Karpas-422 (cell line): ENCODE results near the gene TEKT1. TPM values are rescaled to one million over a fixed set of nuclear protein-coding genes. Genes with fewer than 3 reads are reported as not detected.
"Not testable (repeated sequence)": the region's sequence is repeated elsewhere in the genome, so short reads cannot be mapped to it uniquely, and the experiment has no call there.

Source experiments
- DNase-seq: peaks from one replicate; pipeline ENCODE4 v3.0.0-alpha.2; 2015
- H2AFZ ChIP-seq: fragments of 200-600 bp; sonication (generic); 2 replicates; pipeline ENCODE4 v1.6.1; 2014; ENCODE audit warnings: antibody characterized with exemption, low read length, mixed read lengths
- H3K27ac ChIP-seq: fragments of 200-600 bp; sonication (generic); 2 replicates; pipeline ENCODE4 v1.5.1; 2014; ENCODE audit warnings: mild to moderate bottlenecking, low read length, moderate library complexity
- H3K27me3 ChIP-seq: fragments of 200-600 bp; sonication (generic); 2 replicates; pipeline ENCODE4 v1.6.1; 2014; ENCODE audit warnings: low read length, mixed read lengths
- H3K36me3 ChIP-seq: fragments of 200-600 bp; sonication (generic); 2 replicates; pipeline ENCODE4 v1.6.1; 2014; ENCODE audit warnings: low read length, mixed read lengths; ENCODE audit not compliant: insufficient read depth
- H3K4me1 ChIP-seq: fragments of 200-600 bp; sonication (generic); 2 replicates; pipeline ENCODE4 v1.6.1; 2014; ENCODE audit warnings: mild to moderate bottlenecking, low read length, mixed read lengths
- H3K4me2 ChIP-seq: fragments of 200-600 bp; sonication (generic); 2 replicates; pipeline ENCODE4 v1.6.1; 2014; ENCODE audit warnings: low read length, low read depth, mild to moderate bottlenecking; ENCODE audit not compliant: poor library complexity, severe bottlenecking
- H3K4me3 ChIP-seq: fragments of 200-600 bp; sonication (generic); 2 replicates; pipeline ENCODE4 v1.5.1; 2014; ENCODE audit warnings: mild to moderate bottlenecking, antibody characterized with exemption, low read length, mixed read lengths
- H3K79me2 ChIP-seq: fragments of 200-600 bp; sonication (generic); 2 replicates; pipeline ENCODE4 v1.6.1; 2014; ENCODE audit warnings: mild to moderate bottlenecking, low read length, mixed read lengths
- H3K9ac ChIP-seq: fragments of 200-600 bp; sonication (generic); 2 replicates; pipeline ENCODE4 v1.6.0; 2014; ENCODE audit warnings: low read length
- H3K9me2 ChIP-seq: fragments of 200-600 bp; sonication (generic), shearing (Covaris generic); replicated peaks from 2 replicates; pipeline ENCODE4 v1.6.0; 2014; ENCODE audit warnings: mild to moderate bottlenecking, low read length, moderate library complexity; ENCODE audit not compliant: insufficient read depth
- H3K9me3 ChIP-seq: fragments of 300-700, 200-600 bp; sonication (generic); 2 replicates; pipeline ENCODE4 v1.6.1; 2014; ENCODE audit warnings: low read length, mixed read lengths
- H4K20me1 ChIP-seq: fragments of 200-600 bp; sonication (generic); 2 replicates; pipeline ENCODE4 v1.6.1; 2014; ENCODE audit warnings: mild to moderate bottlenecking, antibody characterized with exemption, low read length, low read depth; ENCODE audit not compliant: insufficient read depth
- total RNA-seq: library from RNA; depleted of rRNA; stranded (reverse); fragments of >200 nt; shearing (Covaris generic); gene quantifications from 2 replicates; pipeline ENCODE4 v1.2.3, GENCODE V29; 2014; ENCODE audit warnings: low replicate concordance

TEKT1 gene
- total RNA-seq, 1 experiment from 2014 or later = not detected

- no peaks in the 10 kb centered on the region for H3K79me2 ChIP-seq
- H3K9me3 ChIP-seq = no peaks in the 10 kb centered on the region; the same call in 1 of the 2 replicates
- no peak for DNase-seq
- no peaks in the 10 kb centered on the region for H3K4me1 ChIP-seq
- H3K27me3 ChIP-seq = no peaks in the 10 kb centered on the region
- no peak overlapping the region for H3K4me3 ChIP-seq
- no peaks in the 10 kb centered on the region for H3K36me3 ChIP-seq
- H3K9ac ChIP-seq = no peak overlapping the region
- H4K20me1 ChIP-seq = no peaks in the 10 kb centered on the region; the same call in 1 of the 2 replicates
- no peak overlapping the region for H3K27ac ChIP-seq
- H2AFZ ChIP-seq = no peak overlapping the region
- no peak overlapping the region for H3K4me2 ChIP-seq
- no peaks in the 10 kb centered on the region for H3K9me2 ChIP-seq
Measured at GRCh38 chr17:6862122-6862521, 30.6 kb upstream of the TEKT1 start.

- Histone ChIP-seq H3K79me2 (no peaks in the 10 kb centered on the region), H3K27me3 (no peaks in the 10 kb centered on the region), H3K9ac (no peak overlapping the region), H4K20me1 (no peaks in the 10 kb centered on the region; the same call in 1 of the 2 replicates), H3K36me3 (no peaks in the 10 kb centered on the region), H3K9me2 (no peaks in the 10 kb centered on the region), H3K27ac (no peak overlapping the region), H3K4me2 (no peak overlapping the region), H3K9me3 (no peaks in the 10 kb centered on the region; the same call in 1 of the 2 replicates), H2AFZ (no peak overlapping the region), H3K4me3 (no peak overlapping the region), H3K4me1 (no peaks in the 10 kb centered on the region)
- DNase-seq = no peak
Measured at GRCh38 chr17:6857904-6858303, 26.4 kb upstream of the TEKT1 start.

GRCh38 chr17:6857336-6857735 is 25.8 kb upstream of the TEKT1 start:
- Histone ChIP-seq H3K9me3 (no peaks in the 10 kb centered on the region; the same call in 1 of the 2 replicates), H3K27me3 (no peaks in the 10 kb centered on the region), H3K9me2 (no peaks in the 10 kb centered on the region), H3K79me2 (no peaks in the 10 kb centered on the region), H4K20me1 (no peaks in the 10 kb centered on the region; the same call in 1 of the 2 replicates), H3K4me1 (no peaks in the 10 kb centered on the region), H2AFZ (no peak overlapping the region), H3K9ac (no peak overlapping the region), H3K4me2 (no peak overlapping the region), H3K36me3 (no peaks in the 10 kb centered on the region), H3K27ac (no peak overlapping the region), H3K4me3 (no peak overlapping the region)
- no peak for DNase-seq

- Histone ChIP-seq H3K27ac (no peak overlapping the region), H4K20me1 (no peaks in the 10 kb centered on the region), H3K4me1 (no peaks in the 10 kb centered on the region), H3K9me2 (no peaks in the 10 kb centered on the region), H3K27me3 (no peaks in the 10 kb centered on the region), H3K9ac (no peak overlapping the region), H3K79me2 (no peaks in the 10 kb centered on the region), H3K9me3 (no peaks in the 10 kb centered on the region; the same call in 1 of the 2 replicates), H2AFZ (no peak overlapping the region), H3K36me3 (no peaks in the 10 kb centered on the region), H3K4me3 (no peak overlapping the region), H3K4me2 (no peak overlapping the region)
- no peak for DNase-seq
Measured at GRCh38 chr17:6856051-6856450, 24.5 kb upstream of the TEKT1 start.

GRCh38 chr17:6853764-6854442 is 22.4 kb upstream of the TEKT1 start:
- no peaks in the 10 kb centered on the region for H3K79me2 ChIP-seq
- H3K4me3 ChIP-seq = no peak overlapping the region
- H3K36me3 ChIP-seq = no peaks in the 10 kb centered on the region
- no peak overlapping the region for H3K9ac ChIP-seq
- H4K20me1 ChIP-seq = no peaks in the 10 kb centered on the region
- DNase-seq = no peak
- no peak overlapping the region for H2AFZ ChIP-seq
- no peak overlapping the region for H3K27ac ChIP-seq
- H3K4me1 ChIP-seq = no peaks in the 10 kb centered on the region
- no peaks in the 10 kb centered on the region for H3K9me3 ChIP-seq
- H3K4me2 ChIP-seq = no peak overlapping the region
- H3K27me3 ChIP-seq = no peaks in the 10 kb centered on the region
- H3K9me2 ChIP-seq = no peaks in the 10 kb centered on the region

- not testable (repeated sequence) for H3K9ac ChIP-seq, H3K9me3 ChIP-seq, H3K79me2 ChIP-seq, H4K20me1 ChIP-seq, H3K27me3 ChIP-seq, H3K4me2 ChIP-seq, DNase-seq, H3K9me2 ChIP-seq, H2AFZ ChIP-seq, H3K36me3 ChIP-seq, H3K27ac ChIP-seq, H3K4me1 ChIP-seq, H3K4me3 ChIP-seq
Measured at GRCh38 chr17:6848545-6849179, 17.1 kb upstream of the TEKT1 start.

- not testable (repeated sequence) for H3K79me2 ChIP-seq, H3K27ac ChIP-seq, H3K27me3 ChIP-seq, H3K9me2 ChIP-seq, H3K36me3 ChIP-seq, DNase-seq, H3K4me1 ChIP-seq, H4K20me1 ChIP-seq, H3K9me3 ChIP-seq, H3K4me3 ChIP-seq, H2AFZ ChIP-seq, H3K4me2 ChIP-seq, H3K9ac ChIP-seq
Measured at GRCh38 chr17:6846138-6846537, 14.6 kb upstream of the TEKT1 start.

GRCh38 chr17:6844406-6844805 is 12.9 kb upstream of the TEKT1 start:
- not testable (repeated sequence) for H3K79me2 ChIP-seq, H2AFZ ChIP-seq, H3K27ac ChIP-seq, H3K4me3 ChIP-seq, H3K9me3 ChIP-seq, H3K9ac ChIP-seq, H3K4me1 ChIP-seq, H3K27me3 ChIP-seq, H4K20me1 ChIP-seq, H3K36me3 ChIP-seq, DNase-seq, H3K9me2 ChIP-seq, H3K4me2 ChIP-seq
